OCI-LY7 (cell line): ENCODE results near the gene SEZ6. TPM values are rescaled to one million over a fixed set of nuclear protein-coding genes. Genes with fewer than 3 reads are reported as not detected.

Source experiments
- BruUV-seq: library from RNA; stranded (reverse); fragments of 400-500 nt; replicated peaks from 2 replicates; lab custom pipeline; 2021; lab: Mats Ljungman, UMichigan
- CTCF ChIA-PET: fragments of 300-600 bp; sonication (Branson Sonifier 250); formaldehyde crosslinking; loops from one replicate; lab custom pipeline; 2022; ENCODE audit warnings: antibody characterized with exemption; ENCODE audit not compliant: unreplicated experiment; lab: Charles Lee
- POLR2A ChIA-PET: fragments of 300-600 bp; sonication (Branson Sonifier 250); formaldehyde crosslinking; loops from one replicate; lab custom pipeline; 2022; ENCODE audit warnings: antibody characterized with exemption; lab: Charles Lee
- DNase-seq: peaks from one replicate; pipeline ENCODE4 v3.0.0-alpha.2; 2015; ENCODE audit warnings: low spot score
- H2AFZ ChIP-seq: fragments of 200-600 bp; sonication (generic), shearing (Covaris generic); 2 replicates; pipeline ENCODE4 v1.6.1; 2014; ENCODE audit warnings: mild to moderate bottlenecking, antibody characterized with exemption, low read length, moderate library complexity
- H3K27ac ChIP-seq: fragments of 200-600 bp; sonication (generic); 2 replicates; pipeline ENCODE4 v1.5.1; 2014; ENCODE audit warnings: mixed run types, low read depth, mild to moderate bottlenecking, moderate library complexity, low read length, inconsistent platforms; ENCODE audit not compliant: poor library complexity, severe bottlenecking
- H3K36me3 ChIP-seq: fragments of 200-600 bp; sonication (generic); 2 replicates; pipeline ENCODE4 v1.6.1; 2014; ENCODE audit warnings: mild to moderate bottlenecking, antibody characterized with exemption, low read length, moderate library complexity, mixed read lengths; ENCODE audit not compliant: insufficient read depth
- H3K4me1 ChIP-seq: fragments of 200-600 bp; sonication (generic); 2 replicates; pipeline ENCODE4 v1.5.1; 2014; ENCODE audit warnings: mild to moderate bottlenecking, low read length; ENCODE audit not compliant: insufficient read depth, poor library complexity, severe bottlenecking
- H3K4me2 ChIP-seq: fragments of 200-600 bp; sonication (generic); 2 replicates; pipeline ENCODE4 v1.6.1; 2014; ENCODE audit warnings: mild to moderate bottlenecking, low read length
- H3K4me3 ChIP-seq: fragments of 200-600 bp; sonication (generic); 2 replicates; pipeline ENCODE4 v1.5.1; 2014; ENCODE audit warnings: mild to moderate bottlenecking, low read depth, low read length; ENCODE audit not compliant: poor library complexity, severe bottlenecking
- H3K79me2 ChIP-seq: fragments of 200-600 bp; sonication (generic); 2 replicates; pipeline ENCODE4 v1.6.1; 2016; ENCODE audit warnings: low read depth, mild to moderate bottlenecking, low read length, moderate library complexity, mixed read lengths; ENCODE audit not compliant: insufficient read depth
- H3K9me2 ChIP-seq: fragments of 200-600 bp; sonication (generic); 2 replicates; pipeline ENCODE4 v1.6.1; 2016; ENCODE audit warnings: mild to moderate bottlenecking, low read length, mixed read lengths; ENCODE audit not compliant: insufficient read depth
- H3K9me3 ChIP-seq: fragments of 200-600 bp; sonication (generic); 2 replicates; pipeline ENCODE4 v1.6.1; 2014; ENCODE audit warnings: mild to moderate bottlenecking, mixed run types, low read length, mixed read lengths
- H4K20me1 ChIP-seq: fragments of 200-600 bp; sonication (generic); 2 replicates; pipeline ENCODE4 v1.6.1; 2014; ENCODE audit warnings: mild to moderate bottlenecking, antibody characterized with exemption, low read length, moderate library complexity, mixed read lengths; ENCODE audit not compliant: insufficient read depth
- EZH2phosphoT487 ChIP-seq: fragments of 200-600 bp; sonication (generic); IDR thresholded peaks from 2 replicates; pipeline ENCODE4 v1.6.1; 2018; ENCODE audit warnings: low read depth, borderline replicate concordance, mild to moderate bottlenecking, mixed run types, antibody characterized with exemption, low read length, moderate library complexity, mixed read lengths
- intact Hi-C: fragments of 100-400 bp; cut with micrococcal nuclease; formaldehyde crosslinking; loops from one replicate; pipeline ENCODE4 v1.10.0; 2022; ENCODE audit not compliant: unreplicated experiment
- total RNA-seq, 2 experiments: library from RNA; depleted of rRNA in 1 of 2; stranded (reverse); fragments of >200 nt in 1 of 2; shearing (Covaris generic) in 1 of 2; gene quantifications; 2 replicates each; pipeline ENCODE4 v1.2.3, GENCODE V29; 2014 to 2022
- TF ChIP-seq, protein P1 (sequence below): fragments of 200-600 bp; sonication (generic); conservative IDR thresholded peaks from 2 replicates; pipeline ENCODE4 v1.5.1; 2014; ENCODE audit warnings: mild to moderate bottlenecking, antibody characterized with exemption, low read length, moderate library complexity, mixed read lengths

The SEZ6 gene
- total RNA-seq, 2 experiments from 2014 or later = not detected

DNA sequence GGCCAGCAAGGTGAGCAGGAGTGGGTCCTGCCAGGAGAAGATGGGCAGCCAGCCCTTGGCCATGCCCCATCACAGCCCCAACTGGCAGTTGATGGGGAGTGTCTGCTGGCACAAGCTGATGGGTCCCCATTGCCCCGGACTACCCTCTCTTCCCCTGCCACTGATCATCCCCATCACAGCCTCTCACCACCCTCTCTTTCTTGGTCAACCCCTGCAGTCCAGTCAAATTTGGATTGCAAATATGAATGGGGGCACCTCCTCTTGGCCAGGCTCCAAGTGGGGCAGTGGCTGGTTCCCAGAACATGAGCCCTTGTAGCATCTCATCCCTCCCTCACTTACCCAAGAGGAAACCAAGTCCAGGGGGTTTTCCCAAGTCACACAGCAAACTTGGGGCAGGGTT lies 17.4 kb downstream of the SEZ6 start:
- no peak overlapping the region for H3K4me2 ChIP-seq
- DNase-seq = no peak
- H3K79me2 ChIP-seq = no peaks in the 10 kb centered on the region
- CTCF ChIA-PET = no interaction called here
- BruUV-seq = no TSS peak
- H3K4me1 ChIP-seq = peaks cover 3% of the 10 kb centered on the region
- no peak overlapping the region for H3K27ac ChIP-seq
- no peaks in the 10 kb centered on the region for H3K9me3 ChIP-seq
- no peaks in the 10 kb centered on the region for H4K20me1 ChIP-seq
- POLR2A ChIA-PET = no interaction called here
- H3K4me3 ChIP-seq = no peak overlapping the region
- H2AFZ ChIP-seq = no peak overlapping the region
- intact Hi-C loops = no loop called here
- TF ChIP-seq, protein P1, sequence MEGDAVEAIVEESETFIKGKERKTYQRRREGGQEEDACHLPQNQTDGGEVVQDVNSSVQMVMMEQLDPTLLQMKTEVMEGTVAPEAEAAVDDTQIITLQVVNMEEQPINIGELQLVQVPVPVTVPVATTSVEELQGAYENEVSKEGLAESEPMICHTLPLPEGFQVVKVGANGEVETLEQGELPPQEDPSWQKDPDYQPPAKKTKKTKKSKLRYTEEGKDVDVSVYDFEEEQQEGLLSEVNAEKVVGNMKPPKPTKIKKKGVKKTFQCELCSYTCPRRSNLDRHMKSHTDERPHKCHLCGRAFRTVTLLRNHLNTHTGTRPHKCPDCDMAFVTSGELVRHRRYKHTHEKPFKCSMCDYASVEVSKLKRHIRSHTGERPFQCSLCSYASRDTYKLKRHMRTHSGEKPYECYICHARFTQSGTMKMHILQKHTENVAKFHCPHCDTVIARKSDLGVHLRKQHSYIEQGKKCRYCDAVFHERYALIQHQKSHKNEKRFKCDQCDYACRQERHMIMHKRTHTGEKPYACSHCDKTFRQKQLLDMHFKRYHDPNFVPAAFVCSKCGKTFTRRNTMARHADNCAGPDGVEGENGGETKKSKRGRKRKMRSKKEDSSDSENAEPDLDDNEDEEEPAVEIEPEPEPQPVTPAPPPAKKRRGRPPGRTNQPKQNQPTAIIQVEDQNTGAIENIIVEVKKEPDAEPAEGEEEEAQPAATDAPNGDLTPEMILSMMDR = no peak
- no peak for TF ChIP-seq EZH2phosphoT487
- H3K9me2 ChIP-seq = no peaks in the 10 kb centered on the region
- no peaks in the 10 kb centered on the region for H3K36me3 ChIP-seq

DNA sequence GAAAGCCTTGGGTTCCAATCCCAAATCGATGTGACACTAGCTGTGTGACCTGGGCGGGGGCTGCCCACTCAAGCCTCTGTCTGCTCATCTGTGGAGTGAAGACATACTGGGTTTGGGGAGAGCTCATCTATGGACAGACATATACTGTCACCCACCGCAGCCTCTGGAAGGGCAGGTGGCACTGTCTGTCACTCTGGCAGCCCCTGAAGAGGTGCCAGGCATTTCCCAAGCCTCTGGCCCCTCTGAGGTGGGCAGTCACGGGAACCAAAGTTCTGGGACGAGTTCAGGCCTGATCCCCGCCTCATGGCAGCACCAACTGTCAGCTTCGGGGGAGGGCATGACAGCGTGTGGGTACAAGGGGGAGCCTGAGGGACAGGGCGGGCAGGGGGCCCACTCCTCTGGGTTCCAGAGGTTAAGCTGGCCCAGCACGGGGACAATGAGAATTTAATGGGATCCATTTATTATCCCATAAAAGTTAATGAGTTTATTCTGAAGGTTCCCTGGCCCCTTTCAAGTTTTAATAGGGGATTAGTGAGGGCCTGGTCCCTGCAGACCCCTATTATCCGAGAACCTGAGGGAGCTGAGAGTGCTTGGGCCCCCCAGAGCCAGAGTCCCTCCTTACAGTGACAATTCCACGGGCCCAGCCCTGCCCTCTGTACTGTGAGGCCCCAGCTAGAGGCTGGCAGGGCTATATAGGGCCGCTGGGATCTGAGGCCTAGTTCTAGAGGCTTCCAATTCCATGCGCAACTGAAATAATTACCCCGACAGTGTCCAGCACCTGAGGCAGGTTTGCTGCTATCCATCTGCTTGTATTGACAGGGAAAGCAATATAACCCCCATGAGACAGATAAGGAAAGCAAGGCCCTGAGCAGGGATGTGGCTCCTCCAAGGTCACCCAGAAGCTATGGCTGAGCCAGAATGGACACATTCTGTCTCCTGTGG lies 18.8 kb downstream of the SEZ6 start:
- TF ChIP-seq, protein P1 = no peak
- TF ChIP-seq EZH2phosphoT487 = no peak
- peaks cover 18% of the 10 kb centered on the region for H3K4me1 ChIP-seq
- H4K20me1 ChIP-seq = no peaks in the 10 kb centered on the region
- no peaks in the 10 kb centered on the region for H3K9me2 ChIP-seq
- DNase-seq = no peak
- H3K4me3 ChIP-seq = no peak overlapping the region
- no peak overlapping the region for H2AFZ ChIP-seq
- H3K27ac ChIP-seq = no peak overlapping the region
- no peaks in the 10 kb centered on the region for H3K79me2 ChIP-seq
- intact Hi-C loops = no loop called here
- no peak overlapping the region for H3K4me2 ChIP-seq
- no peaks in the 10 kb centered on the region for H3K36me3 ChIP-seq
- POLR2A ChIA-PET = no interaction called here
- CTCF ChIA-PET = no interaction called here
- BruUV-seq = no TSS peak
- H3K9me3 ChIP-seq = no peaks in the 10 kb centered on the region

DNA sequence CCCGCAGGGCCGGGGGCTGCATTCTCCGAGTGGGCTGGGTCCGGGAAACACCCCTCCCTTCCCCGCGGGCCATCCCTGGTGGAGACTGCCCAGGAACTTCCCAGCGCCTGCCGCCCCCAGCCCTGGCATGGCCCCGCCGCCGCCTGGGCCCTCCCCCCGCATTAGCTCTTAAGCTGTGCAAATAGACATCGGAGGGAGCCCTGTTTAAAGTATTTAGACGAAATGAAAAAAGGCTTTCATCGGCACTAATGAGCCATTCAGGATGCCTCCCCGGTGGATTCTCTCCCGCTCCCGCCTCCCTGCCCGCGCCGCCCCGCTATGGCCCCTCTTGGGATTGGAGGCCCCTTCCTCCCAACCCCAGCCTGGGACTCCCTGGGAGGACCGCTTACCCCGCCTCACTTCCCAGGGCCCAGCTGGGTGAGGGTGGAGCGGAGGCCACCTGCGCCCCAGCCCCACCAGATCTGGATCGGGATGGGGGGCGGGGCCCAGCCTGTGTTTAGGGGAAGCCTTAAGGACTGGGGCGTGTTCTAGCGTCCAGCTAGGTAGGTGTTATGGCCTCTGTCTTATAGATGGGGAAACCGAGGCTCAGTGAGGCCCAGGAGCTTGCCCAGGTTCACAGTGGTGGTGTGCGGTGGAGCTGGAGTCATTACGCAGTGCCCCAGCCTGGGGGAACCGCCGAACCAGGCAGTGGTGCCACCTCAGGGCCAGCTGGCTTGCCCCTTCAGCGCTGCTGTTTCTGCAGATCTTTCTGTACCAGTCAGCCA lies 19.7 kb downstream of the SEZ6 start:
- CTCF ChIA-PET = no interaction called here
- BruUV-seq = no TSS peak
- Histone ChIP-seq H2AFZ (no peak overlapping the region), H3K4me3 (no peak overlapping the region), H3K4me2 (no peak overlapping the region), H3K9me2 (no peaks in the 10 kb centered on the region), H3K4me1 (peaks cover 26% of the 10 kb centered on the region), H3K36me3 (no peaks in the 10 kb centered on the region), H3K9me3 (no peaks in the 10 kb centered on the region), H3K79me2 (no peaks in the 10 kb centered on the region), H4K20me1 (no peaks in the 10 kb centered on the region), H3K27ac (no peak overlapping the region)
- POLR2A ChIA-PET = no interaction called here
- intact Hi-C loops = no loop called here
- DNase-seq = no peak
- TF ChIP-seq EZH2phosphoT487 = no peak
- TF ChIP-seq, protein P1 = no peak
